Stimulated activated memory B cell treated with anti-CD40 and anti-IgM and Interleukin-4, amounts not matched to agents 10 μg/mL and 1 μg/mL and 100 μg/mL, for 72 hours (primary cell): ENCODE results near the gene TGM1.
"Not testable (repeated sequence)": the region's sequence is repeated elsewhere in the genome, so short reads cannot be mapped to it uniquely, and the experiment has no call there.

Experiments
- ATAC-seq: fragments of 150-1000 bp; cut with Tn5 transposase; 2 replicates; pipeline ENCODE4 v1.10.0; 2021
- H3K27ac Mint-ChIP-seq: one replicate; pipeline ENCODE4 v1.8.0; 2022; ENCODE audit warnings: mild to moderate bottlenecking, mixed read lengths
- H3K27me3 Mint-ChIP-seq: one replicate; pipeline ENCODE4 v1.8.0; 2022; ENCODE audit warnings: mixed read lengths
- H3K36me3 Mint-ChIP-seq: one replicate; pipeline ENCODE4 v1.8.0; 2022; ENCODE audit warnings: mixed read lengths
- H3K4me1 Mint-ChIP-seq: one replicate; pipeline ENCODE4 v1.8.0; 2022; ENCODE audit warnings: mixed read lengths
- H3K4me3 Mint-ChIP-seq: one replicate; pipeline ENCODE4 v1.8.0; 2022; ENCODE audit warnings: mild to moderate bottlenecking, moderate library complexity, mixed read lengths
- H3K9me3 Mint-ChIP-seq: one replicate; pipeline ENCODE4 v1.8.0; 2022; ENCODE audit warnings: mixed read lengths

The TGM1 gene

GRCh38 chr14:24237463-24237955, 25.5 kb downstream of the TGM1 start:
- no peaks in the 10 kb centered on the region for H3K9me3 Mint-ChIP-seq
- H3K4me3 Mint-ChIP-seq = no peak overlapping the region
- H3K36me3 Mint-ChIP-seq = peaks cover 55% of the 10 kb centered on the region
- no peaks in the 10 kb centered on the region for H3K27me3 Mint-ChIP-seq
- H3K4me1 Mint-ChIP-seq = peaks cover 77% of the 10 kb centered on the region
- H3K27ac Mint-ChIP-seq = peak overlapping the region; percentile 20
- no peak for ATAC-seq

- Mint-ChIP-seq H3K36me3 (peaks cover 55% of the 10 kb centered on the region), H3K4me1 (peaks cover 73% of the 10 kb centered on the region), H3K4me3 (no peak overlapping the region), H3K27me3 (no peaks in the 10 kb centered on the region), H3K27ac (peak overlapping the region; percentile 20), H3K9me3 (no peaks in the 10 kb centered on the region)
- ATAC-seq = no peak
These were observed 26.1 kb downstream of the TGM1 start for GRCh38 chr14:24236689-24237462.

- H3K4me1 Mint-ChIP-seq = peaks cover 69% of the 10 kb centered on the region
- no peaks in the 10 kb centered on the region for H3K27me3 Mint-ChIP-seq
- no peaks in the 10 kb centered on the region for H3K9me3 Mint-ChIP-seq
- H3K4me3 Mint-ChIP-seq = no peak overlapping the region
- no peak for ATAC-seq
- peak overlapping the region; percentile 8 for H3K27ac Mint-ChIP-seq
- peaks cover 54% of the 10 kb centered on the region for H3K36me3 Mint-ChIP-seq
These were observed 26.9 kb downstream of the TGM1 start for GRCh38 chr14:24235804-24236688.

GRCh38 chr14:24234095-24235005, 28.6 kb downstream of the TGM1 start:
- Mint-ChIP-seq H3K27me3 (no peaks in the 10 kb centered on the region), H3K4me3 (no peak overlapping the region), H3K4me1 (peaks cover 55% of the 10 kb centered on the region), H3K36me3 (peaks cover 38% of the 10 kb centered on the region), H3K9me3 (no peaks in the 10 kb centered on the region), H3K27ac (peak overlapping the region; percentile 74)
- no peak for ATAC-seq

- no peak for ATAC-seq
- H3K9me3 Mint-ChIP-seq = no peaks in the 10 kb centered on the region
- peak overlapping the region; percentile 84 for H3K4me3 Mint-ChIP-seq
- peaks cover 51% of the 10 kb centered on the region for H3K4me1 Mint-ChIP-seq
- H3K27me3 Mint-ChIP-seq = no peaks in the 10 kb centered on the region
- H3K36me3 Mint-ChIP-seq = peaks cover 29% of the 10 kb centered on the region
- H3K27ac Mint-ChIP-seq = peak overlapping the region; percentile 74
These were observed 29.5 kb downstream of the TGM1 start for GRCh38 chr14:24233538-24233866.

GRCh38 chr14:24232645-24233537, 30.1 kb downstream of the TGM1 start, which contains the start of gene GMPR2:
TSS of gene GMPR2 (plus strand) at chr14:24232929. CDS start at chr14:24233254, 325 bp downstream.
- Mint-ChIP-seq H3K4me3 (peak within 1 kb of the TSS; percentile 84), H3K4me1 (peaks cover 47% of the 10 kb centered on the region), H3K27ac (peak within 1 kb of the TSS; percentile 74)

GRCh38 chr14:24232121-24232644, 30.8 kb downstream of the TGM1 start, which contains the start of gene NEDD8:
TSS of gene NEDD8 (minus strand) at chr14:24232367. CDS start at chr14:24232267, 100 bp downstream.
- Mint-ChIP-seq H3K4me3 (peak within 1 kb of the TSS; percentile 84), H3K9me3 (no peaks in the 10 kb centered on the region), H3K4me1 (peaks cover 44% of the 10 kb centered on the region), H3K27me3 (no peaks in the 10 kb centered on the region), H3K36me3 (peaks cover 22% of the 10 kb centered on the region), H3K27ac (peak within 1 kb of the TSS; percentile 74)
- peak; percentile 90 for ATAC-seq

More at GRCh38 chr14:24232645-24233537, 30.1 kb downstream of the TGM1 start, which contains the start of gene GMPR2:
- Mint-ChIP-seq H3K27me3 (no peaks in the 10 kb centered on the region), H3K9me3 (no peaks in the 10 kb centered on the region), H3K36me3 (peaks cover 23% of the 10 kb centered on the region)
- ATAC-seq = peak; percentile 80

- no peak for ATAC-seq
- H3K27ac Mint-ChIP-seq = peak overlapping the region; percentile 74
- H3K36me3 Mint-ChIP-seq = peaks cover 18% of the 10 kb centered on the region
- no peaks in the 10 kb centered on the region for H3K9me3 Mint-ChIP-seq
- H3K27me3 Mint-ChIP-seq = no peaks in the 10 kb centered on the region
- peak overlapping the region; percentile 84 for H3K4me3 Mint-ChIP-seq
- H3K4me1 Mint-ChIP-seq = peaks cover 45% of the 10 kb centered on the region
These were observed 31.5 kb downstream of the TGM1 start for GRCh38 chr14:24231263-24232120.

- Mint-ChIP-seq H3K4me1 (peaks cover 36% of the 10 kb centered on the region), H3K27ac (no peak overlapping the region), H3K9me3 (no peaks in the 10 kb centered on the region), H3K4me3 (no peak overlapping the region), H3K27me3 (no peaks in the 10 kb centered on the region), H3K36me3 (peaks cover 8% of the 10 kb centered on the region)
- ATAC-seq = no peak
These were observed 34.1 kb downstream of the TGM1 start for GRCh38 chr14:24228902-24229301.

- H3K27me3 Mint-ChIP-seq = no peaks in the 10 kb centered on the region
- peaks cover 30% of the 10 kb centered on the region for H3K4me1 Mint-ChIP-seq
- H3K36me3 Mint-ChIP-seq = peaks cover 8% of the 10 kb centered on the region
- H3K27ac Mint-ChIP-seq = no peak overlapping the region
- no peaks in the 10 kb centered on the region for H3K9me3 Mint-ChIP-seq
- ATAC-seq = no peak
- no peak overlapping the region for H3K4me3 Mint-ChIP-seq
These were observed 36.5 kb downstream of the TGM1 start for GRCh38 chr14:24226473-24226872.

- no peaks in the 10 kb centered on the region for H3K9me3 Mint-ChIP-seq
- no peak overlapping the region for H3K27ac Mint-ChIP-seq
- H3K4me3 Mint-ChIP-seq = no peak overlapping the region
These were observed 38.3 kb downstream of the TGM1 start for GRCh38 chr14:24224618-24225071.

GRCh38 chr14:24222987-24223386, 40.0 kb downstream of the TGM1 start:
- not testable (repeated sequence) for ATAC-seq, H3K4me3 Mint-ChIP-seq, H3K27me3 Mint-ChIP-seq, H3K9me3 Mint-ChIP-seq, H3K27ac Mint-ChIP-seq
- peaks cover 20% of the 10 kb centered on the region for H3K4me1 Mint-ChIP-seq
- peaks cover 14% of the 10 kb centered on the region for H3K36me3 Mint-ChIP-seq

More at GRCh38 chr14:24224618-24225071, 38.3 kb downstream of the TGM1 start:
- no peak for ATAC-seq
- Mint-ChIP-seq H3K27me3 (no peaks in the 10 kb centered on the region), H3K4me1 (peaks cover 26% of the 10 kb centered on the region), H3K36me3 (peaks cover 10% of the 10 kb centered on the region)

GRCh38 chr14:24219521-24219920, 43.5 kb downstream of the TGM1 start:
- Mint-ChIP-seq H3K36me3 (peaks cover 6% of the 10 kb centered on the region), H3K4me1 (peaks cover 18% of the 10 kb centered on the region), H3K27ac (no peak overlapping the region), H3K9me3 (no peaks in the 10 kb centered on the region), H3K4me3 (no peak overlapping the region), H3K27me3 (no peaks in the 10 kb centered on the region)
- ATAC-seq = no peak
